Stimulated activated CD4-positive, alpha-beta T cell treated with anti-CD3 and anti-CD28 coated beads, Interleukin-15, amount 100 ng/mL, for 24 hours (primary cell): ENCODE results near the gene RNLS.

ENCODE experiments used
- DNase-seq: peaks from one replicate; pipeline ENCODE4 v3.0.0-alpha.2; 2020

The RNLS gene

GRCh38 chr10:88423732-88424131 lies 159.4 kb downstream of the RNLS start:
- DNase-seq: no peak

GRCh38 chr10:88421590-88421989 lies 161.5 kb downstream of the RNLS start:
- no peak for DNase-seq

DNA sequence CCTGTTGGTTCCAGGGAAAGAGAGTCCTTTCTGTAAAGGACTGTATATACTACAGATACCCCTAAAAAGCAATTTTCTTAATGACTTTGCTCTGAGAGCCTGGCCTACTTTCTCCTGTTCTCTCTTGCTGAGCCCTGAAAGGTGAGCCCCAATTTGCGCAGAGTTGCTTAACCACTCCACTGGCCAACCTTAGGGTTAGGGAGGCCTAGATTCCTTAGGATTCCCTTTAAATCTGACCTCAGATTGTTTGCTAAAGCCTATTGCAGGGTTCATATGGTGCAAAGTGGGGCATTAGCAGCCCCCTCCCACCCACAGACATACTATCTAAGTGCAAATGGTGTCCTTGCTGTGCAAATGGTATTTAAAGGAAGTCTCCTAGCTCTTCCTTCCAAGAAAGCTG lies 164.2 kb downstream of the RNLS start:
- no peak for DNase-seq

DNA sequence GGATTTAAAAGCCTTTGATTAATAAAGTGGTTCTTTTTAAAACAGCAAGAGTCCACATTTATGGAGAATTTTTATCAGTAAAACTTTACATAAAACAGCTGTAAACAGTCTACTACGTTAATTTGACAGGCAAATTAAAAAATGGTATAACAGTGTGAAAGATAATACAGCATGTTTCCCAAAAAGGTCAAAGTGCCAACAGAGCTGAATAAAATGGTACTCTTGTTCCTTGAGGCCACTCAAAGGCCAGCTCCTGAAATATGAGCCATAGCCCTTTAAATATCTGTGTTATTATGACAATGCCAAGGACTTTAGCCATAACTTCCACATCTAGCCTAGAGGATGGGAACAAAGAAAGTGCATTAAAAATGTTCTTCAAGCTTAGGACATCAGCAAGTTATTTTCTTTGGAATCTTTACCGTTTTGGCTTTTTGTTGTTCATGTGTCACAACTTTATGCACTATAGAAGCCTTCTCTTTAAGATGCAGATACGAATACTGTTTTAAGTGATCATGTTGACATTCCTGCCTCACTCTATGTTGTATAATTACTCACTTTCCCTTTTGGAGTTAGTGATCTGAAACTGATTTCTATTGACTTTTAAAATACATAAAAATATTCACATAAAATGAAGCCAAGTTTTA lies 165.6 kb downstream of the RNLS start:
- DNase-seq: no peak

DNA sequence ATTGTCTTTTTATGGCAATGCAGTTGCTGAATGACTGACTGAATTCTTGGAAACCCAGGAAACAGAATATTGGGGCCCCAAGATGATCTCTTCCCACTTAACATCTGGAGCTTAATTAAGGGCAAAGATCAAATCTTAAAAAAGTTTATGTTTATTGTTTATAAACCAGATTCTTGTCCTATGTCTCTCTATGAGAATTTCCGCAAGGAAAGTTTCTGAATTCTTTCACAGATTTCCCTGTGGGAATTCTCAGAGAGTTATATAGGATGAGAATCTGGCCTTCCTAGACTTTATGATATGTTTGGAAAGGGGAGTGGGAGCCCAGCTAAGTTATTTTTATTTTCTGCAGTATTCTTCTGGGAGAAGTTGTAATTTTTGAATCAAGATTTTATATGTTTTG lies 166.3 kb downstream of the RNLS start:
- DNase-seq: no peak

DNA sequence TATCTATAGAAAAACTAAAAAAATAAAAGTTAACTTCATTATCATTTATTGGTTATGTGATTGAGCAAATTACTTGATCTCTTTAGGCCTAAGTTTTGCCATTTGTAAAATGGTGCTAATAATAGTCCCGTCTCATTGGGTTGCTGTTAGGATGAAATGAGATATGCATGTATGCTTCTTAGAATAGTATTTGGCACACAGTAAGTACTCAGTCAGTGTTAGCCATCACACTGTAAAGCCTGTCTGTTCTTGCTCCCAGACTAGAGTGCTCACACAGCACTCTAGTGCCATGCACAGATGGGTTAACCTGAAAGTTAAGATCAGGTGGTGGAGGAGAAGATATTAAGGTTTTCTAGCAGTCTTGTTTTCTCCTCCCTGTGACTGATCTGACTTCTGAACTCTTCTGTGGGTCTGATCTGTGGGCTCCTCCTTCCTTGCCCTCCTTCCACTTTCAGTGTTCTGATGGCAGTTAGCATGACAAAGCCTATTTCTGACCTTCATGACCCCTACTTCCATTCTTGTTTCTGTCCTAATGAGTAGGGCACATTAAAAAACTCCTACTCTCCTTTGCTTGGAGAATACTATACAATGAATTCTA lies 167.5 kb downstream of the RNLS start:
- DNase-seq: no peak

DNA sequence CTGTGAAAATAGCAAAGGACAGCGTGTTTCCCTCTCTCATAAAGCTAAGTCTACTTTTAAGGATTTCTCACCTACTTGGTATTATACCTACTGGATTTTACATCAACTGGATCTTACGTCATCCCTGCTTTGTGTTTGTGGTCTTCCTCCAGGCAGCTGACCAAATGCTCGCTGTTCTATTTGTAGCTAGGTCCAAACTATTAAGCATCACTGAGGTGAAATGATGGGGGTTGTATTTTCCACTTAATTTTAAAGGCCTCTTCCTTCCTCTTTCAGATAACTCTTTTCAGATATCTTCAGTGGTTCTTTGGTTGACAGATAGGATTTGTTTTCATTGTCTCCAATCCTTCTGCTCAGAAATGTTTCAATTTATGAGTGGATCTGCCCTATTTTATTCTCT lies 169.7 kb downstream of the RNLS start:
- no peak for DNase-seq

DNA sequence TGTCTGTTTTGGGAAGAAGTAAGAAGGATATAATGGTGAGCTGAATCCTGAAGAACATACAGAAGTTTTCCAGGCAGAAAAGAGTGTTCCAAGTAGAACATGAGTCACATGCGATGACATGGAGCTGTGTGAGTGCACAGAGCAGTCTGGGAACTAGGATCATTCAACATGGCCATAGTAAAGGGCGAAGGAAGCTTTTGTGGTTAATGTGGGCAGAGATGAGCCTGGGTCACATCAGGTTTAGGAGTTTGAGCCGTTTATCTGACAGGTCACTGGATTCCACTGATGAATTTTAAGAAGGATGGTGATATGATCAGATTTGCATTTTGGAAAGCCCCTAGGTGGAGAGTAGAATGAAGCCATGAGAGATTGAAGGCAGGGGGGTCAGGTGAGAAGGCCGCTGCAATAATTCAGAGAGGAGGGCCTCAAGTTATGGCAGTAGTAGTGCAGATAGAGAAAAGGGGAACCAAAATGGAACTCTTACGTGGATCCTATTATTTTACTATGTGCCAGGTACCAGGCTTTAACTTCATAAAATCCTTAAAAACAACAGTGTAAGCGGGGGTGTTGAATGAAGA lies 171.3 kb downstream of the RNLS start:
- DNase-seq: peak; percentile 3

GRCh38 chr10:88409824-88410223 lies 173.3 kb downstream of the RNLS start:
- DNase-seq: no peak

- DNase-seq: no peak
These were observed 173.9 kb downstream of the RNLS start for GRCh38 chr10:88409236-88409635.

- no peak for DNase-seq
These were observed 175.0 kb downstream of the RNLS start for GRCh38 chr10:88408096-88408495.

DNA sequence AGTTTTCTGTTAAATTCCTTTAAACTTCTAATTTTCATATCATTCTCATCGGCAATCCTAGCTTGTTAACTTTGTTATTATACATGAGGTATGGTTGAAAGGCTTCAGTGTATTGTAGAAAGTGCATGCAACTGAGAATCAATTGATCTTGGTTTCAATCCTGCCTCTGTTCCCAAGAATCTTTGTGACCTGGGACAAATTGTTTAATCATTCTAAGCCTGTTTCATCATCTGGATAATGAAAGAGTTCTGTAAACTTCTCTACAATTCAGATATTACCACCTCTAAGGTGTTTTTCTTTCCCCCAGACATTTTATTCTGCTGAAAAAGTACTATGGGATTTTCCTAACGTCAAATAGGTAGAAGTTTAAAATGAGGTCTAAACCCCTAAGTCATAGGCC lies 179.0 kb downstream of the RNLS start:
- no peak for DNase-seq

GRCh38 chr10:88401671-88402347 lies 181.3 kb downstream of the RNLS start:
- DNase-seq: no peak

DNA sequence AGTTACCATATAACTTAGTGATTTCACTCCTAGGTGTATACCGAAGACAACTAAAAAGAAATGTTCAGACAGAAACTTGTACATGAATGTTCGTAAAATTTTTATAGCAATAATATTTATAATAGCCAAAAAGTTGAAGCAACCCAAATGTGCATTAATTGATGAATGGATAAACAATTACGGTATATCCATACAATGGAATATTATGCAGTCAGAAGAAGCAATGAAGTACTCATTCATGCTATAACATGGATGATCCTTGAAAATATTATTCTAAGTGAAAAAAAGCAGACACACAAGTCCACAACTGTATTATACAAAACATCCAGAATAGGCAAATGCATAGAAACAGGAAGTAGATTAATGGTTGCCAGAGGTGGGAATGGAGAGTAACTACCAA lies 183.9 kb downstream of the RNLS start:
- DNase-seq: no peak

DNA sequence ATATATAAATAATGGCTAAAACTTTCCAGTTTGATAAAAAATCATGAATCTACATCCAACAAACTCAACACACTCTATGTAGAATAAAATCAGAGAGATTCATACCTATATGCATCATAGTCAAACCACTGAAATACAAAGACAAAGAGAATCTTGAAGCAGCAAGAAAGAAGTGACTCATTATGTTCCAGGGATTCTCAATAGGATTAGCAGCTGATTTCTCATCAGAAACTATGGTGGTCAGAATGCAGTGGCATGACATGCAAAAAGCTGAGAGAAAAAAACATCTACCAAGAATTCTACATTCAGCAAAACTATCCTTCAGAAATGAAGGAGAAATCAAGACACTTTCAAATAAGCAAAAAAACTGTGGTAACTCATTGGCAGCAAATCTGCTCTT lies 187.4 kb downstream of the RNLS start:
- no peak for DNase-seq

DNA sequence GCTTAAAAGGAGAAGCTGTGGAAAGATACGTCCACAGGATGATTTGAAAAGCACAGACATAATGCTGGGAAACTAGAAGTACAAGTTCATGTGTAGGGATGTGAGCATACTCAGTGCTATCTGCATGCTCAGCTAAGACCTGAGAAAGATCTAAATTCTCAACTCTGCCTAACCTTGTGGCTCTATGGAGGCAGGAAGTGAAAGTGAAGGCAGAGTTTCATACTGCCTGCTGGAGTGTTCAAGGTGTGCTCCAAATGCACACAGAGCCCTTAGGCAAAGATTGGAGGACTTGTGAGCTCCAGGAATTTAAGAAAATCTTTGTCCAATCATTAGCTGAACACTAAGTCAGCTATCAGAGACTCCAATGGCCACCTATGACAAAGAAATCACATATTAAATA lies 190.9 kb downstream of the RNLS start:
- peak; percentile 3 for DNase-seq

GRCh38 chr10:88390041-88390440 lies 193.1 kb downstream of the RNLS start:
- no peak for DNase-seq

GRCh38 chr10:88389456-88389855 lies 193.7 kb downstream of the RNLS start:
- DNase-seq: peak; percentile 23

- DNase-seq: no peak
These were observed 194.8 kb downstream of the RNLS start for GRCh38 chr10:88388324-88388723.

GRCh38 chr10:88386821-88387773 lies 196.0 kb downstream of the RNLS start:
- no peak for DNase-seq

GRCh38 chr10:88386204-88386788 lies 196.8 kb downstream of the RNLS start:
- DNase-seq: no peak

GRCh38 chr10:88385601-88386203 lies 197.4 kb downstream of the RNLS start:
- peak; percentile 58 for DNase-seq
